OCI-LY1 (cell line): Measurements from ENCODE around the gene ZNF441.

Experiments used
- EZH2 ChIP-seq: fragments of 200-600 bp; sonication (generic), shearing (Covaris generic); IDR thresholded peaks from 2 replicates; pipeline ENCODE4 v1.8.0; 2017; ENCODE audit warnings: borderline replicate concordance, mixed run types, mild to moderate bottlenecking, antibody characterized with exemption, low read length, moderate library complexity, mixed read lengths
- TF ChIP-seq, protein P1 (sequence below): fragments of 200-600 bp; sonication (generic), shearing (Covaris generic); IDR thresholded peaks from 2 replicates; pipeline ENCODE4 v1.5.1; 2017; ENCODE audit warnings: mild to moderate bottlenecking, antibody characterized with exemption, low read length, moderate library complexity, mixed read lengths

DNA sequence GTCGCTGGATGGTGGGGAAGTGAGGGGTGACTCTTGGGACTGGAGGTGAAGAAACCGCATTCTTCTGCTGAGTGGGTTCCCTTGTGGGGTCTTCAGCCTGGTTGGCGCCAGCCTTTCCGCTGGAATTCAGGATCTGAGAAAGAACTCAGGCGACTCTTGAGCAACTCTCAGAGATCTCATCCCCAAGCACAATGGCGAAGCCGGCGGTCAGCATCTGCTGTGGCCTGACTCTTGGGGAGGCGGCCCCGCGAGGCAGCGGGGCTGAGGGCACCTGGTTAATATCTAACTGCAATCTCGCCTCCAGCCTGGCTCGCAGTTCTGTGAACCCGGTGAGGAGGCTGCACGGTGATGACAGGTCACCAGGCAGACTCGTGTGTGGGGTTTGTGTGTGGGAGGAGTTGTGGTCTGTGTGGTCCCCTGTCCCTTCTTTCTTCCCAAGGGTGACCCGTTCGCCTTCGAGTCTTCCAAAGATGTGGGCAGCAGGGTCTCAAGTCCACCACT is 883 bp downstream of the ZNF441 start:
- no peak for TF ChIP-seq EZH2
- TF ChIP-seq, protein P1, sequence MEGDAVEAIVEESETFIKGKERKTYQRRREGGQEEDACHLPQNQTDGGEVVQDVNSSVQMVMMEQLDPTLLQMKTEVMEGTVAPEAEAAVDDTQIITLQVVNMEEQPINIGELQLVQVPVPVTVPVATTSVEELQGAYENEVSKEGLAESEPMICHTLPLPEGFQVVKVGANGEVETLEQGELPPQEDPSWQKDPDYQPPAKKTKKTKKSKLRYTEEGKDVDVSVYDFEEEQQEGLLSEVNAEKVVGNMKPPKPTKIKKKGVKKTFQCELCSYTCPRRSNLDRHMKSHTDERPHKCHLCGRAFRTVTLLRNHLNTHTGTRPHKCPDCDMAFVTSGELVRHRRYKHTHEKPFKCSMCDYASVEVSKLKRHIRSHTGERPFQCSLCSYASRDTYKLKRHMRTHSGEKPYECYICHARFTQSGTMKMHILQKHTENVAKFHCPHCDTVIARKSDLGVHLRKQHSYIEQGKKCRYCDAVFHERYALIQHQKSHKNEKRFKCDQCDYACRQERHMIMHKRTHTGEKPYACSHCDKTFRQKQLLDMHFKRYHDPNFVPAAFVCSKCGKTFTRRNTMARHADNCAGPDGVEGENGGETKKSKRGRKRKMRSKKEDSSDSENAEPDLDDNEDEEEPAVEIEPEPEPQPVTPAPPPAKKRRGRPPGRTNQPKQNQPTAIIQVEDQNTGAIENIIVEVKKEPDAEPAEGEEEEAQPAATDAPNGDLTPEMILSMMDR = no peak
